Fibroblast of lung (primary cell): ENCODE measurements around the gene MEGF9. TPM values are rescaled to one million over a fixed set of nuclear protein-coding genes. Genes with fewer than 3 reads are reported as not detected.

Experiments
- DNase-seq, 2 donors: peaks; one replicate each; pipeline versions ENCODE4 v3.0.0 to v3.0.0-alpha.2; 2010; ENCODE audit warnings: low read depth in 2 of 2
- H2AFZ ChIP-seq: 2 replicates; pipeline ENCODE4 v1.5.1; 2012; ENCODE audit warnings: low read length, control low read depth, inconsistent platforms
- H3K27ac ChIP-seq: 2 replicates; pipeline ENCODE4 v1.5.1; 2011; ENCODE audit warnings: low read length, control low read depth; ENCODE audit not compliant: insufficient read depth
- H3K27me3 ChIP-seq: 2 replicates; pipeline ENCODE4 v1.5.1; 2011; ENCODE audit warnings: mild to moderate bottlenecking, low read length; ENCODE audit not compliant: control insufficient read depth, insufficient read depth
- H3K36me3 ChIP-seq: 2 replicates; pipeline ENCODE4 v1.5.1; 2011; ENCODE audit warnings: low read length; ENCODE audit not compliant: control insufficient read depth, insufficient read depth
- H3K4me1 ChIP-seq: 2 replicates; pipeline ENCODE4 v1.5.1; 2011; ENCODE audit warnings: low read length; ENCODE audit not compliant: control insufficient read depth, insufficient read depth; ENCODE audit errors: extremely low read depth
- H3K4me2 ChIP-seq: 2 replicates; pipeline ENCODE4 v1.5.1; 2011; ENCODE audit warnings: low read length, control low read depth; ENCODE audit not compliant: insufficient read depth; ENCODE audit errors: extremely low read depth
- H3K4me3 ChIP-seq, 4 experiments: fragments of 200-600 bp in 1 of 4; sonication (generic) in 1 of 4; replicated peaks in 1 of 4; 2 replicates each; pipeline ENCODE4 v1.5.1; 2011 to 2016; ENCODE audit warnings: low read length in 4 of 4, low read depth in 3 of 4, mild to moderate bottlenecking in 3 of 4, control low read depth in 2 of 4, inconsistent platforms in 1 of 4, mixed read lengths in 1 of 4; ENCODE audit not compliant: insufficient read depth in 1 of 4; ENCODE audit errors: control extremely low read depth in 1 of 4
- H3K79me2 ChIP-seq: 2 replicates; pipeline ENCODE4 v1.5.1; 2012; ENCODE audit warnings: mild to moderate bottlenecking, low read length, inconsistent platforms; ENCODE audit not compliant: control insufficient read depth, insufficient read depth
- H3K9ac ChIP-seq: 2 replicates; pipeline ENCODE4 v1.5.1; 2011; ENCODE audit warnings: mild to moderate bottlenecking, low read length, control low read depth; ENCODE audit not compliant: insufficient read depth
- H3K9me3 ChIP-seq: 2 replicates; pipeline ENCODE4 v1.5.1; 2012; ENCODE audit warnings: low read depth, low read length; ENCODE audit not compliant: control insufficient read depth, insufficient read depth
- H4K20me1 ChIP-seq: 2 replicates; pipeline ENCODE4 v1.5.1; 2011; ENCODE audit warnings: low read length; ENCODE audit not compliant: control insufficient read depth, insufficient read depth; ENCODE audit errors: extremely low read depth
- EZH2 ChIP-seq: IDR thresholded peaks from 2 replicates; pipeline ENCODE4 v1.5.1; 2012; ENCODE audit warnings: low read length, control low read depth, mild to moderate bottlenecking; ENCODE audit errors: missing control alignments
- polyA plus RNA-seq, 2 donors: library from polyadenylated mRNA; depleted of rRNA in 1 of 2; stranded (reverse) in 1 of 2; unstranded in 1 of 2; fragments of >200 nt; gene quantifications; 2 replicates each; pipeline ENCODE4 v1.2.1, GENCODE V29; 2011 to 2012; ENCODE audit warnings: missing spikeins in 1 of 2
- total RNA-seq: library from RNA; depleted of rRNA; stranded (reverse); fragments of >200 nt; gene quantifications from 2 replicates; pipeline ENCODE4 v1.2.1, GENCODE V29; 2014
- TF ChIP-seq, protein P1 (sequence below), 2 donors: IDR thresholded peaks in 1 of 2; conservative IDR thresholded peaks in 1 of 2; 1 replicate in 1 of 2; 2 replicates in 1 of 2; pipeline ENCODE4 v1.5.1; 2011 to 2012; ENCODE audit warnings: low read length in 2 of 2, control low read depth in 1 of 2, inconsistent platforms in 1 of 2, low read depth in 1 of 2, mild to moderate bottlenecking in 1 of 2

MEGF9 gene
- total and polyA plus RNA-seq, 2 donors (not counting 1 experiment from before 2014, with no cell fraction given) = 15.8 to 24.9 TPM

DNA sequence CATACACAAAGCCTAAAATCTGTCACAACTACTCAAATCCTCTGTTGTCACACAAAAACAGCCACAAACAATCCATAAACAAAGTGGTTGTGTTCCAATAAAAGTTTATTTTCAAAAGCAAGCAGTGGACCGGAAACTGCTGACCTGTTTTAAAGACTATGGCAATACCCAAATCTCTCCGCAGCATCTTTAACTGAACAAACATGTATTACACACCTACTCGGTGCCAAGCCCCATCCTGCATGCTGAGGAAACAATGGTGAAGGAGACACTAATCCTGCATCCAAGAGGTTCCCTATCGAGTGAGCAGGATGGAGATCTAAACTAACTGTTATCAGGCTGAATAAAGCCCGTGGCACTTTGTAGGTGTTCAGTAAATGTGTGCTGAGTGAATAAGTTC is 145.5 kb downstream of the MEGF9 start:
- Histone ChIP-seq H3K9ac (no peak overlapping the region), H3K79me2 (peaks cover 11% of the 10 kb centered on the region), H2AFZ (no peak overlapping the region), H4K20me1 (no peaks in the 10 kb centered on the region), H3K27me3 (no peaks in the 10 kb centered on the region), H3K4me2 (no peak overlapping the region), H3K36me3 (peaks cover 18% of the 10 kb centered on the region), H3K4me1 (peaks cover 4% of the 10 kb centered on the region), H3K9me3 (no peaks in the 10 kb centered on the region), H3K4me3 (no peak overlapping the region), H3K27ac (no peak overlapping the region)
- TF ChIP-seq, protein P1, sequence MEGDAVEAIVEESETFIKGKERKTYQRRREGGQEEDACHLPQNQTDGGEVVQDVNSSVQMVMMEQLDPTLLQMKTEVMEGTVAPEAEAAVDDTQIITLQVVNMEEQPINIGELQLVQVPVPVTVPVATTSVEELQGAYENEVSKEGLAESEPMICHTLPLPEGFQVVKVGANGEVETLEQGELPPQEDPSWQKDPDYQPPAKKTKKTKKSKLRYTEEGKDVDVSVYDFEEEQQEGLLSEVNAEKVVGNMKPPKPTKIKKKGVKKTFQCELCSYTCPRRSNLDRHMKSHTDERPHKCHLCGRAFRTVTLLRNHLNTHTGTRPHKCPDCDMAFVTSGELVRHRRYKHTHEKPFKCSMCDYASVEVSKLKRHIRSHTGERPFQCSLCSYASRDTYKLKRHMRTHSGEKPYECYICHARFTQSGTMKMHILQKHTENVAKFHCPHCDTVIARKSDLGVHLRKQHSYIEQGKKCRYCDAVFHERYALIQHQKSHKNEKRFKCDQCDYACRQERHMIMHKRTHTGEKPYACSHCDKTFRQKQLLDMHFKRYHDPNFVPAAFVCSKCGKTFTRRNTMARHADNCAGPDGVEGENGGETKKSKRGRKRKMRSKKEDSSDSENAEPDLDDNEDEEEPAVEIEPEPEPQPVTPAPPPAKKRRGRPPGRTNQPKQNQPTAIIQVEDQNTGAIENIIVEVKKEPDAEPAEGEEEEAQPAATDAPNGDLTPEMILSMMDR (conservative IDR thresholded peaks at IDR 0.05 in 1 of 2, IDR thresholded peaks at IDR 0.05 in 1 of 2; ENCODE audit: low read depth in 1 of 2, low read length in 2 of 2) = no peak
- no peak for TF ChIP-seq EZH2
- DNase-seq = no peak

DNA sequence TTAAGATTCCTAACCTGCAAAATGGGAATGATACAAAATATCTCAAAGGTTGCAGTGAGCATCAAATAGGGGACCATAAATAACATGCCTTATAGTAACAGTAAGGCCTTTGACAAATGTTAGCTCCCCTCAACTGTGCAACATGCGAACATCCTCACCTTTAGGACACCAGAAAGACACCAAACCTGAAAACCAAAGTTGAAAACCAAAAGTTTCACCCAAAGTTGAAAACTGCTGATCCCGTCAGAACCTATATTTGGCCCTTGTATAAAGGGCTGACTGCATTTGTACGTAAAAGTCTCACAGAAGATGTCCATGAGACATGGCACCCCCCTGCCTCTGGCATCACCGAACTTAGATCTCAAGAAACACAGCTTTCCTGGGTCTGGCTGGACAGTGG is 146.4 kb downstream of the MEGF9 start:
- Histone ChIP-seq H3K79me2 (peaks cover 11% of the 10 kb centered on the region), H3K4me3 (no peak overlapping the region), H4K20me1 (no peaks in the 10 kb centered on the region), H2AFZ (no peak overlapping the region), H3K36me3 (peaks cover 18% of the 10 kb centered on the region), H3K9ac (no peak overlapping the region), H3K4me2 (no peak overlapping the region), H3K4me1 (peaks cover 4% of the 10 kb centered on the region), H3K9me3 (no peaks in the 10 kb centered on the region), H3K27me3 (no peaks in the 10 kb centered on the region), H3K27ac (no peak overlapping the region)
- no peak for DNase-seq
- TF ChIP-seq, protein P1 (conservative IDR thresholded peaks at IDR 0.05 in 1 of 2, IDR thresholded peaks at IDR 0.05 in 1 of 2; ENCODE audit: low read depth in 1 of 2, low read length in 2 of 2) = no peak
- TF ChIP-seq EZH2 = no peak

DNA sequence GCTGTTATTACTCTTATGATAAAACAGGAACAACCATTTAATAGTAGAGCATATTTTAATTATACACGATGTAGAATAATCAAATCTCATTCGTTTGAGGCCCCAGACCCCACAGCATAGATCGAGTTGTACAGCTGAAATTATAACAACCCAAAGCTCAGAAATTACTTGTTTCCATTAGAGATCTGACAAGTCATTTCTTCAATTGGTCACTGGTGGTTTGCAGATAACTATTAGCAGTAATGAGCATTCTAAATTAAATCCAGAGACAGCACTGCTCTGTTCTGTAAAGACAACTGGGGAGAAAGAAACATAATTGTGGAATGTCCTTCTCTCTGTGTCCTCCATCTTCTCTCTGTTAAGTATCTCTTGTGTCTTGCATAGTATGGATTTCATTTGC is 147.2 kb downstream of the MEGF9 start:
- H3K27ac ChIP-seq = no peak overlapping the region
- no peak overlapping the region for H3K4me3 ChIP-seq
- no peak overlapping the region for H3K4me2 ChIP-seq
- peaks cover 18% of the 10 kb centered on the region for H3K36me3 ChIP-seq
- H4K20me1 ChIP-seq = no peaks in the 10 kb centered on the region
- no peak overlapping the region for H3K9ac ChIP-seq
- no peak overlapping the region for H2AFZ ChIP-seq
- no peaks in the 10 kb centered on the region for H3K27me3 ChIP-seq
- H3K79me2 ChIP-seq = peaks cover 12% of the 10 kb centered on the region
- H3K9me3 ChIP-seq = no peaks in the 10 kb centered on the region
- peaks cover 3% of the 10 kb centered on the region for H3K4me1 ChIP-seq
- no peak for DNase-seq
- no peak for TF ChIP-seq EZH2
- TF ChIP-seq, protein P1 (conservative IDR thresholded peaks at IDR 0.05 in 1 of 2, IDR thresholded peaks at IDR 0.05 in 1 of 2; ENCODE audit: low read depth in 1 of 2, low read length in 2 of 2) = no peak
